Omental fat pad (tissue), 4 donors: ENCODE results near the gene RGS2. TPM values are rescaled to one million over a fixed set of nuclear protein-coding genes. Genes with fewer than 3 reads are reported as not detected.

Experiments
- ATAC-seq: fragments of 150-250 bp; one replicate; pipeline ENCODE4 v1.9.1; 2016; ENCODE audit warnings: mild to moderate bottlenecking, moderate library complexity; ENCODE audit not compliant: low FRiP score
- DNase-seq: peaks from one replicate; pipeline ENCODE4 v3.0.0-alpha.2; 2019; ENCODE audit warnings: low spot score
- total RNA-seq, 4 donors: library from RNA; depleted of rRNA; stranded (reverse); fragments of >200 nt; gene quantifications; one replicate each; pipeline ENCODE4 v1.1.0, GENCODE V29; 2016
- TF ChIP-seq, protein P1 (sequence below), 3 donors: fragments of 450-650 bp; IDR thresholded peaks; one replicate each; pipeline ENCODE4 v1.5.1; 2016 to 2017; ENCODE audit warnings: antibody characterized with exemption in 3 of 3, mild to moderate bottlenecking in 3 of 3, moderate library complexity in 2 of 3

The RGS2 gene
- total RNA-seq, 4 donors from 2014 or later: 92.2 to 375 (median 140) TPM

DNA sequence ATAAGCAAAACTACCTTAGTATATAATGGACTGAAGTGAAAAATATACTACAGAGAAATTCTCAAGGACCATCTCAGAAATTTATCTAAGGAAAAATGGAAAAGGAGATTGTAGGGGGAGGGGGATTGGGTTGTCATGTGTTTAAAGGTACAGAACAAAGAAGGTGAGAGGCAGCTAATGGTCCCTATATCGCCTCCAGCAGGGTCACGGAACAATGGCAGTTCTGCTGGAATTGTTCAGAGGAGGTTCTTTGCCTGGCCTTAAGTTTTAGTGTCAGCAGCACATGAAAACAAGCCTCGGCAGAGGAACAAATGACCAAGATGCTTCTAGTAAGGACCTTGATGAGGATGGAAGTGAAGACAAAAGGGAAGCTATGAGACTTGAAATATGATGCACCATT lies 42.0 kb upstream of the RGS2 start:
- no peak for DNase-seq
- no peak for ATAC-seq
- TF ChIP-seq, protein P1, sequence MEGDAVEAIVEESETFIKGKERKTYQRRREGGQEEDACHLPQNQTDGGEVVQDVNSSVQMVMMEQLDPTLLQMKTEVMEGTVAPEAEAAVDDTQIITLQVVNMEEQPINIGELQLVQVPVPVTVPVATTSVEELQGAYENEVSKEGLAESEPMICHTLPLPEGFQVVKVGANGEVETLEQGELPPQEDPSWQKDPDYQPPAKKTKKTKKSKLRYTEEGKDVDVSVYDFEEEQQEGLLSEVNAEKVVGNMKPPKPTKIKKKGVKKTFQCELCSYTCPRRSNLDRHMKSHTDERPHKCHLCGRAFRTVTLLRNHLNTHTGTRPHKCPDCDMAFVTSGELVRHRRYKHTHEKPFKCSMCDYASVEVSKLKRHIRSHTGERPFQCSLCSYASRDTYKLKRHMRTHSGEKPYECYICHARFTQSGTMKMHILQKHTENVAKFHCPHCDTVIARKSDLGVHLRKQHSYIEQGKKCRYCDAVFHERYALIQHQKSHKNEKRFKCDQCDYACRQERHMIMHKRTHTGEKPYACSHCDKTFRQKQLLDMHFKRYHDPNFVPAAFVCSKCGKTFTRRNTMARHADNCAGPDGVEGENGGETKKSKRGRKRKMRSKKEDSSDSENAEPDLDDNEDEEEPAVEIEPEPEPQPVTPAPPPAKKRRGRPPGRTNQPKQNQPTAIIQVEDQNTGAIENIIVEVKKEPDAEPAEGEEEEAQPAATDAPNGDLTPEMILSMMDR (IDR thresholded peaks at IDR 0.05): no peak

DNA sequence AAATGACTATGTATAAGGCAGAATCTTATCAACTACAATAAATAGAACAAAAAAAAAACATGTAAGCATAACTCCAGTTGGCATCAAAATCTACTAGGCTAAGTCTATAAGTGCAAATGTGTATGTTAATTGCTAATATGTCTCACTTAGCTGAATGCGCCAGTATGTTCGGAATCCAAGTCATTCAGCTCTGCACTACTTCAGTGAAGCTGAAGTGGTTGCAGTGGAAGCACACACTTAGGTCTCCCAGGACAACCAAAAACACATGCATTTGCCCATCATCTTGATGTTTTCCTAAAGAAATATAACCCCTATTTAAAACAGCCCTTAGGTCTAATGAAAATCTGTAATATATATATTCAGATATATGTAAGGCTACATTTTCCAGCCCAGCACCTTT lies 41.0 kb upstream of the RGS2 start:
- ATAC-seq: no peak

DNA sequence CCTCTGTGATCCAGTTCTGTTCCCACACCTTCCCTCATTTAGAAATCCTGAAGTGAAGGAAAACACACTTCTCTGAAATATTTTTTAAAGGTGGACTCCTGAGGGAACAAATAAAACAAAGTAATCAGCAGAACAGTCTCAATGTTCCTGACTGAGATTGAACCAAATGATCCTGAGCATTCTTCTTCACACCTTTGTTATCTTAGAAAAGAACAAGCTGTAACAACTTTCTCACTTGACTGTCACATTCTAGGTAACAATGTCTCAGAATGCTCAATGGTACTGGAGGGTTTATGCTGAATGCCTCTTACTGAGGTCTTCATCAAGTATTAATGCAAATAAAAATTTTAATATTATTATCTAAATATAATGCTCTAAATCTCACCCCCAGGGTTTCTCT lies 40.4 kb upstream of the RGS2 start:
- TF ChIP-seq, protein P1 (IDR thresholded peaks at IDR 0.05): no peak
- ATAC-seq (no peak), DNase-seq (no peak)

More for the DNA sequence above, 41.0 kb upstream of the RGS2 start:
- TF ChIP-seq, protein P1 (IDR thresholded peaks at IDR 0.05): no peak
- DNase-seq: no peak

DNA sequence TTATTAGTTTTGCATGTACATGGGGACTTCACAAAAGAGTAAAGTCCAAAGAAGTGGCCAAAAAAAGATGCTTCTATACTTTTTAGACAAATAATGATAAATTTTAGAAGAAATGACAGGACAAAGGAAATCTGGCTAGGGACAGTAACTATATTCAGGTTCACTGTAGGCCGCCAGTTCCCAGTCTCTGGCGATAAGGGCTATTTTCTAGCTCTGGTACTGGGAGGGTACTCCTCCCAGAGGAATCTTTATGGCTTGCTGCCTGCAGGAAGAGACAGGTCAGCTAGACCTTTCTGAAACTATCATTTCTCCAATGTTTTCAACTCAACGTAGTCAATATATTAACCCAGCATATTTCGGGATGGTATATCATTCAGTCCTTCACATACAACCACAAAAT lies 37.5 kb upstream of the RGS2 start:
- ATAC-seq (no peak), DNase-seq (no peak)
- TF ChIP-seq, protein P1 (IDR thresholded peaks at IDR 0.05): no peak

DNA sequence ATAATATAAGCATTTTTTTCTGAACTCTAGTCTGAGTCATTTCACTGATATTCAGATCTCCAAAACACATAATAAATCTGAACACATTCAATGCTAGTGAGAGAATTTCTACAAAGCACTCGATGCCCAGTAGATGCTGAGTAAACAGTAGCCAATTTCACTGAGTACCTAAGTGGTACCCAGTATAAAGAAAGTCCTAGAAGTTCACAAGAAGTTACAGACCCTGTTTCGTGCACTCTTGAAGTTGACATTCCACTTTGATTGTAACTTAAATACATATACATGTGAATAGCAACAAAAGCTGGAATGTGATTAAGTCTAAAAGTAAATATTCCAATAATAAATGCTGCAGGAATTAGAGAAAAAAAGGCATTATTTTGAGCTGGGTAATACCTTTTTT lies 33.2 kb upstream of the RGS2 start:
- DNase-seq (no peak), ATAC-seq (no peak)
- TF ChIP-seq, protein P1 (IDR thresholded peaks at IDR 0.05): no peak

DNA sequence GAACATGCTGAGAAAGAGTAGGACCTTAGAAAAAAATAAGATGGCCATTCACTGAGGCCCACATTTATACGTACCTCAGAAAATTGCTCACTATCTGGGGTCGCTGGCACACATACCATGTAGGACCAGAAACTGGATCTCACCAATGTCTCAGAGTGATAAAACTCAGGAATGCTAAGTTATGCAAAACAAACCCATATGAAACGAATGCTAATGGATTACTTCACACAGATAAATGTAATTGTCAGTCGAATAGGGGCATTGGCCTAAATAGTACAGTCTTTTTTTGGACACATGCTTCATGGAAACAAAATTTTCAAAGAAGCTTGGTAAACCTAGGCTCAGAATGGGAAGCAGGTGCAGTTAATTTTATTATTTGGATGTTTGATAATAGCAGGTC lies 32.6 kb upstream of the RGS2 start:
- no peak for ATAC-seq
- DNase-seq: no peak
- TF ChIP-seq, protein P1 (IDR thresholded peaks at IDR 0.05): no peak

DNA sequence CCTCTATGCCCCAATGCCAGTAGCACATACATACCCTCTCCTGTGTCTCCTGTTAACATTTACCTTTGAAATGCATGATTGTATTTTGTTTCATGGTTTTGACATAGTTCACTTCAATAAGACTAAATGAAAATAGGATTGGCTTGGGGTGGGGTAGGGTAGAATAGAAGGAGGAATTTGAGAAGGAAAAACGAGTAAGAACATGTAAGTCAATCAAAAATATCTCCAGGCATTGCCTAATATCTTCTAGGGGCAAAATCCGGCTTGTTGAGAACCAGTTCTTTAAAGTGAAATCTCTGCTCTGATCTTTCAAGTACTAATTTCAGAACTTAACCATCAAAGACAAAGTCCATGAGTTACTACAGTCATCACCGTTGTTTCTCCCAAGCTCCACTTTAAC lies 31.8 kb upstream of the RGS2 start:
- no peak for ATAC-seq
- DNase-seq: no peak
- TF ChIP-seq, protein P1 (IDR thresholded peaks at IDR 0.05): no peak
